Left cardiac atrium (tissue), 4 donors: ENCODE data around the gene FHL3. TPM values are rescaled to one million over a fixed set of nuclear protein-coding genes. Genes with fewer than 3 reads are reported as not detected.

Source experiments
- ATAC-seq, 2 donors: fragments of 200-7000 bp; cut with Tn5 transposase; one replicate each; pipeline ENCODE4 v1.9.1; 2020; ENCODE audit warnings: mild to moderate bottlenecking in 2 of 2, moderate library complexity in 2 of 2
- DNase-seq: peaks from one replicate; pipeline ENCODE4 v3.0.0-alpha.2; 2020
- intact Hi-C, 2 donors: fragments of 100-400 bp; cut with DNase I; formaldehyde crosslinking; loops; one replicate each; pipeline versions ENCODE4 v1.14.1 to v1.15.1; 2022 to 2023
- total RNA-seq, 2 donors: library from RNA; stranded (reverse); fragmentation: NEBNext Ultra II Directional; extraction: Animal tissue kit (Norgen Biotek cat#: 25700); gene quantifications; one replicate each; pipeline ENCODE4 v1.2.1, GENCODE V29; 2021
- donor health status: DM: no; HTN: yes; CAD: no.
- donor health status: DM: no; HTN: yes; CAD: no; lungs with severe emphysema.
- donor health status: DM: yes; HTN: yes; CAD: no.
- donor health status: Dilated cardiomyopathy.

Gene FHL3
- total RNA-seq, 2 donors from 2014 or later: 9.9 to 18.6 TPM

DNA sequence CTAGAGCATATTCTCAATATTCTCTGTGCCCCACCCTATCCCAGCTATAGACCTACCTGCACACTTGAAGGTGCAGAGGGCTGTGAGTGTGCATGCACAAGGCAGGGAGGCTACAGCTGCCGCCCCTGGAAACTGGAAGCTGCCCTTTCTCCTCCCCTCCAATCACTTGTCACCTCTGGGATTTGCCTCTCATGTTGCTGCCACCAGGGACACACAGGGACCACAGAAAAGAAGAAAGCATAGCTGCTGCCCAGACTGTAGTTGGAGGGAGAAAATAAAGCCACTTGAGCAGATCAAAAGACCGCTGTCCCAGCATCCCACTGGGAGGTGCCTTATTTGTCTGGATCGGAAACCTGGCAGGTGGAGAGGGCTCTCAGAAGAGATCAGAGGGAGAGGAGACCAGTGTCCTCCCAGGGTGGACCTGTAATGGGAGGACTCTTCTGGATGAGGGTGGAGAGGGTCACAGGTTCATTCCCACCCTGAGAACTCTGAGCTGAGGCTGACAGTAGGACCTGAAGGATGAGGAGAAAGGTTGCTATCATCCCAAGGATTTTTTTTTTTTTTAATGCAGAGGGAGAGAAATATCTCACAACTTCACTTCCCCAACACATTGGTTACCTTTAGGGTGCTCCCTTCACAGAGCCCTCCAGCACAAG is 50.9 kb downstream of the FHL3 start:
- intact Hi-C loops: loop anchor here in 1 of 2 donors (10.0 kb wide), 1 partner anchor 60 kb away; no protein-coding TSS in a partner anchor
- no peak for DNase-seq
- no peak for ATAC-seq

DNA sequence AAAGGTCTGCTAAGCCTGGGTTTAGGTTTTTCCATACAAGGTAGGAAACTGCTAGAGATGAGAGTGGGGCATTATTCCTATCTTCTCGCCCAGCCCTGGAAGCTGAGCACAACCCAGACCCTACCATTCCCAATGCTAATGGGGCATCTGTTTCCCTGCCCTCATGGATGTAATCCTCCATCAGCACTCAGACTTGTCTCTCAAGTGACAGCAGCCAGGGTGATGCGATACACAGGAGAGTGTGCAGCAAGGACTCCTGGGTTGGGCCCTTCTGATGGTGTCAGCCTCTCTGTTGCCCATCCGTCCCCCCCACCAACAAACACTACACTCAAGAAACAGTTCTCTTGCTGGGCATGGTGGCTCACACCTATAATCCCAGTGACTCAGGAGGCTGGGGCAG is 52.6 kb downstream of the FHL3 start:
- DNase-seq (no peak), ATAC-seq (no peak)
- intact Hi-C loops: loop anchor here in 1 of 2 donors (10.0 kb wide), 1 partner anchor 58 kb away; no protein-coding TSS in a partner anchor

- DNase-seq: no peak
- intact Hi-C loops: loop anchor here in 1 of 2 donors (10.0 kb wide), 1 partner anchor 57 kb away; no protein-coding TSS in a partner anchor
- ATAC-seq: no peak
These were observed 53.3 kb downstream of the FHL3 start for GRCh38 chr1:37951783-37952624.

DNA sequence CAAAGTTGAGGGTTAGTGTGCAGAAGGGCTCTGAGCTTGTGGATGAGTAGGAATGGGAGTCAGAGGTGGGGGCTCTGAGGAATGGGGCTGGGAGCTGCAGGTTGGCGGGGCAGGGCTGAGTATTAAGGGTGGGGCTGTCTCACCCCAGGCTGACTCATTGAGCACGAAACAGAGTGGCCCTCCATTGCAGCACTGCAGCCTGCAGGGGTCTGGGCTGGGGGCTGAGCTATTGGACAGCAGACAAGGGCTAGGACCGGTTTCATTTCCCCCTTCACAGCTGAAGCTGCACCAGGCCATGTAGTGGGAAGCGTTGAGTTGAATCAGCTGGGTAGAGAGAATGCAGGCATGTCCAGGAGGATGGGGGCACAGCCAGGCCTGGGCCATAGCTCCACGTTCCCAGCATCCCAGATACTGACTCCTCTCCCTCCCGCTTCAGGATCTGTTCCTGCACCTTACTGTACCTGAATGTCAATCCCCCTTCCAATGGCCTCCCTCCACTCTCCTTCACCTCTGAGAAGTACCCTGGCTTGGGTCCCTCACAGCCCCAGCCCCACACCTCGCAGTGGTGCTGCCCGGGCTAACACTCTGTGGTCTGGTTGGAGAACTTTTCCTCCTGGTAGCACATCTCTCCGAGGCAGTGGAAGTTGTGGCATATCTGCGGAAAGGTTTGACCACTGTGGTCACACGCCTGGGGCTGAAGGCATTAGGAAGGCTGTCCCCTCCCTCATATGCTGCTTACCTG is 54.1 kb downstream of the FHL3 start:
- DNase-seq: no peak
- intact Hi-C loops: loop anchor here in 1 of 2 donors (10.0 kb wide), 1 partner anchor 56 kb away; no protein-coding TSS in a partner anchor
- no peak for ATAC-seq

GRCh38 chr1:37949524-37950152 is 55.7 kb downstream of the FHL3 start:
- ATAC-seq: no peak
- DNase-seq: no peak
- intact Hi-C loops: loop anchor here in 1 of 2 donors (10.0 kb wide), 1 partner anchor 55 kb away; no protein-coding TSS in a partner anchor

- no peak for DNase-seq
- intact Hi-C loops: no loop called here
- no peak for ATAC-seq
These were observed 56.5 kb downstream of the FHL3 start for GRCh38 chr1:37948841-37949240.

DNA sequence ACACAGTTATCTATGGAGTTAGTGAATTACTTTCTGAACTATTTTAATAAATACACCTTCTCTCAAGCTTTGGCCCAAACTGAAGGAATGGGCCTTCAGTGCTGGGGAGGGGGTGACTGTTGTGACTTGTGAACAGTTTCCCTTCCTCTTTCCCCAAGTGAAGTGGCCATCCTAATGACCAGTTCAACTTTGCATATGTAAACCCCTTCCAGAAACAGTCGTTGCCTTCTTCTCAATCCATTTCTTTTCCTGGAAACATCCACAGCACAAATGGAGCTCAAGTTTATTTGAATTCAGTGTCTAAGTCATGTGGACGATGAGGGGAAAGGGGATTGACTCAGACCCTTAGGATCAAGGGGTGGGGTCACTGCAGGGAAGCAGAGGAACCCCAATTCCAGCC is 57.1 kb downstream of the FHL3 start:
- DNase-seq (no peak), ATAC-seq (no peak)
- intact Hi-C loops: no loop called here

DNA sequence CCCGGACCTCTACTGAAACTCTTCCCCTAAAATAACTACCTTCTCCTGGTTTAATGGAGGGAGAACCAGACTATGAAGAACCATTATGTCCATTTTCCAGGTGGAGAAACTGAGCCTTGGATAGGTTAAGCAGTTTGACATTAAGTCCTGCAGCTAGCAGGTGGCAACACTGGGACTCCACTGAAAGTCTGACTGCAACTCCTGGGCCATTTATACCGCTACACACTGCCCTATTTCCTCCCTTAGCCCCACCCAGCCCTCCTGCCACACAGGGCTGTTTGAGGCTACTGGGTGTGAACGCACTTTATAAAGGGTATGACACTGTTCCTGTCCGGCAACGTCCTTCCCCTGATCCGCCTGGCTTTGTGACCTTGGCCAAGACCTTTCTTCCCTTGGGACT is 58.0 kb downstream of the FHL3 start:
- no peak for ATAC-seq

More for the DNA sequence above, 58.0 kb downstream of the FHL3 start:
- intact Hi-C loops: no loop called here
- DNase-seq: no peak

Other genes with a start within 250 kb of the FHL3 start
- under 1 TPM; 0.16 to 0.21 TPM for gene EPHA10, start 240.4 kb downstream of the FHL3 start, total RNA-seq
- 1 to 10 TPM; 1.2 to 1.6 TPM for gene MANEAL, start 211.7 kb downstream of the FHL3 start, total RNA-seq
- 10 to 100 TPM; 50.0 to 58.8 TPM for gene C1orf122, start 197.7 kb downstream of the FHL3 start, total RNA-seq
- 1 to 10 TPM; 5.6 to 9.7 TPM for gene YRDC, start 197.3 kb downstream of the FHL3 start, total RNA-seq
- 10 to 100 TPM; 14.9 to 15.5 TPM for gene MTF1, start 145.9 kb downstream of the FHL3 start, total RNA-seq
- gene INPP5B, start 58.5 kb downstream of the FHL3 start, total RNA-seq: 10 to 100 TPM; 13.4 to 19.7 TPM
- 10 to 100 TPM; 27.7 to 36.1 TPM for gene SF3A3, start 15.5 kb downstream of the FHL3 start, total RNA-seq
- gene UTP11, start 7.2 kb upstream of the FHL3 start, total RNA-seq: 10 to 100 TPM; 24.7 to 37.8 TPM
- under 1 TPM in 1 of 2 donors, not detected in 1; 0.09 TPM for gene POU3F1, start 41.3 kb upstream of the FHL3 start, total RNA-seq